HG02642 (cell line): ENCODE data around the gene RERE.
"Not testable (repeated sequence)": the region's sequence is repeated elsewhere in the genome, so short reads cannot be mapped to it uniquely, and the experiment has no call there.

ENCODE experiments used
- ATAC-seq: cut with Tn5 transposase; IDR thresholded peaks from one replicate; pipeline ENCODE4 v1.9.1; 2021; ENCODE audit warnings: mild to moderate bottlenecking; ENCODE audit not compliant: unreplicated experiment, poor library complexity

Gene RERE

GRCh38 chr1:8812081-8812480 is 5.4 kb downstream of the RERE start:
- no peak for ATAC-seq

GRCh38 chr1:8810987-8811386 is 6.5 kb downstream of the RERE start:
- no peak for ATAC-seq

GRCh38 chr1:8809342-8809736 is 8.1 kb downstream of the RERE start:
- ATAC-seq = no peak

GRCh38 chr1:8807004-8807403 is 10.4 kb downstream of the RERE start:
- no peak for ATAC-seq

- ATAC-seq = no peak
Measured at GRCh38 chr1:8800416-8800815, 17.0 kb downstream of the RERE start.

- no peak for ATAC-seq
Measured at GRCh38 chr1:8797216-8797615, 20.2 kb downstream of the RERE start.

GRCh38 chr1:8796812-8797211 is 20.6 kb downstream of the RERE start:
- ATAC-seq = no peak

- no peak for ATAC-seq
Measured at GRCh38 chr1:8794605-8795004, 22.8 kb downstream of the RERE start.

GRCh38 chr1:8791819-8792218 is 25.6 kb downstream of the RERE start:
- ATAC-seq = no peak

- ATAC-seq = no peak
Measured at GRCh38 chr1:8790987-8791386, 26.5 kb downstream of the RERE start.

GRCh38 chr1:8790478-8790877 is 27.0 kb downstream of the RERE start:
- ATAC-seq = no peak

- no peak for ATAC-seq
Measured at GRCh38 chr1:8789314-8790214, 27.9 kb downstream of the RERE start.

GRCh38 chr1:8787218-8787617 is 30.2 kb downstream of the RERE start:
- no peak for ATAC-seq

- not testable (repeated sequence) for ATAC-seq
Measured at GRCh38 chr1:8786204-8786603, 31.2 kb downstream of the RERE start.

GRCh38 chr1:8782955-8783354 is 34.5 kb downstream of the RERE start:
- no peak for ATAC-seq

- ATAC-seq = no peak
Measured at GRCh38 chr1:8782001-8782620, 35.3 kb downstream of the RERE start.

- no peak for ATAC-seq
Measured at GRCh38 chr1:8780405-8780804, 37.0 kb downstream of the RERE start.

GRCh38 chr1:8777867-8778266 is 39.6 kb downstream of the RERE start:
- ATAC-seq = no peak

- no peak for ATAC-seq
Measured at GRCh38 chr1:8776104-8776503, 41.3 kb downstream of the RERE start.

GRCh38 chr1:8767006-8767405 is 50.4 kb downstream of the RERE start:
- no peak for ATAC-seq

- ATAC-seq = no peak
Measured at GRCh38 chr1:8765198-8765597, 52.2 kb downstream of the RERE start.
